Measurements from ENCODE around the gene NCK2.

DNA sequence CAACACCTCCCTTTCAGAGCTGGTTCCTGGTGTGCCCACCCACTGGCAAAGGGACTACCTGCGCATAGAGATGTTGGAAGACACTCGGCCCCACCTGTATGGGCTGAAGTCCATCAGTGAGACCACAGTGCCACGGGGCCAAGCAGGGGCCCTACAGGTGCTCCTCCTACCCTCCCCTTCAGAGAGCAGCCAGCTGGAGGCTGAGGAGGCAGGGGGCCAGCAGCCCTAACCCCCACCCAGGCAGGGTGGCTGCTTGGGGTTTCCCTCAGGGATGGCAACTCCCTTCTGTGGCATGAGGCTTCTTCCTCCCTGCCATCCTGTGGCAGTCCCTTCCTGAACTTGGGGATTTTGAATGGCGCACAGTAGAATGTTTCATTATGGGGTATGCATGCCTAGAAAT, 125.3 kb downstream of the NCK2 start:
- TF ChIP-seq, protein P1, sequence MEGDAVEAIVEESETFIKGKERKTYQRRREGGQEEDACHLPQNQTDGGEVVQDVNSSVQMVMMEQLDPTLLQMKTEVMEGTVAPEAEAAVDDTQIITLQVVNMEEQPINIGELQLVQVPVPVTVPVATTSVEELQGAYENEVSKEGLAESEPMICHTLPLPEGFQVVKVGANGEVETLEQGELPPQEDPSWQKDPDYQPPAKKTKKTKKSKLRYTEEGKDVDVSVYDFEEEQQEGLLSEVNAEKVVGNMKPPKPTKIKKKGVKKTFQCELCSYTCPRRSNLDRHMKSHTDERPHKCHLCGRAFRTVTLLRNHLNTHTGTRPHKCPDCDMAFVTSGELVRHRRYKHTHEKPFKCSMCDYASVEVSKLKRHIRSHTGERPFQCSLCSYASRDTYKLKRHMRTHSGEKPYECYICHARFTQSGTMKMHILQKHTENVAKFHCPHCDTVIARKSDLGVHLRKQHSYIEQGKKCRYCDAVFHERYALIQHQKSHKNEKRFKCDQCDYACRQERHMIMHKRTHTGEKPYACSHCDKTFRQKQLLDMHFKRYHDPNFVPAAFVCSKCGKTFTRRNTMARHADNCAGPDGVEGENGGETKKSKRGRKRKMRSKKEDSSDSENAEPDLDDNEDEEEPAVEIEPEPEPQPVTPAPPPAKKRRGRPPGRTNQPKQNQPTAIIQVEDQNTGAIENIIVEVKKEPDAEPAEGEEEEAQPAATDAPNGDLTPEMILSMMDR (IDR thresholded peaks at IDR 0.05): no peak
- no peak for TF ChIP-seq POLR2AphosphoS5 (IDR thresholded peaks at IDR 0.05)
- TF ChIP-seq POLR2A (IDR thresholded peaks at IDR 0.05): no peak

Measured in prostate gland (tissue), 2 donors.